ENCODE data around the gene SORCS3.

Gene SORCS3

DNA sequence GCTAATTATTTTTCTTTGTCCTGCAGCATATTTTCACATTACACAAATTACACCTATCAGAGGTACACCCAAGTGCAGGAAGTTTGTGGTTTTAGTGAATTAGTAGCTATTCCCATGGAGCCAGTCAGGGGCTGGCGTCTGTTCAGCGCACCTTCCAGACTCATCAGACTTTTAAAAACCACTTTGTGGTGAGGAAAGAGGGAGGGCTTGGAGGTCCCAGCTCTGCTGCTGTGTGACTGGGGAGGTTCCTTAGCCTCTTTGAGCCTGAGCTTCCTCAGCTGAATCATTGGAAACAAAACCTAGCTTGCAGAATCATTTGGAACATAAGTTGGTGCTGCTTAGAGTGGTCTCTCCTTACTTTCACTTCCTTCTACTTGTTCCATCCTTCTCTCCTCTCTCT, 175.4 kb downstream of the SORCS3 start:
- H3K4me1 ChIP-seq (ENCODE audit: control insufficient read depth, insufficient read depth, low read length), result peaks cover 5% of the 10 kb centered on the region
- H3K27me3 ChIP-seq (ENCODE audit: control insufficient read depth, insufficient read depth, low read length), result no peaks in the 10 kb centered on the region
- H3K4me2 ChIP-seq (ENCODE audit: low read length), result no peak overlapping the region
- no peak overlapping the region for H3K4me3 ChIP-seq (ENCODE audit: low read length)
- no peak overlapping the region for H3K9ac ChIP-seq (ENCODE audit: low read depth, low read length)
- no peaks in the 10 kb centered on the region for H3K9me3 ChIP-seq (replicated peaks; ENCODE audit: low read length)
- no peaks in the 10 kb centered on the region for H3K36me3 ChIP-seq (ENCODE audit: insufficient read depth, low read length)

DNA sequence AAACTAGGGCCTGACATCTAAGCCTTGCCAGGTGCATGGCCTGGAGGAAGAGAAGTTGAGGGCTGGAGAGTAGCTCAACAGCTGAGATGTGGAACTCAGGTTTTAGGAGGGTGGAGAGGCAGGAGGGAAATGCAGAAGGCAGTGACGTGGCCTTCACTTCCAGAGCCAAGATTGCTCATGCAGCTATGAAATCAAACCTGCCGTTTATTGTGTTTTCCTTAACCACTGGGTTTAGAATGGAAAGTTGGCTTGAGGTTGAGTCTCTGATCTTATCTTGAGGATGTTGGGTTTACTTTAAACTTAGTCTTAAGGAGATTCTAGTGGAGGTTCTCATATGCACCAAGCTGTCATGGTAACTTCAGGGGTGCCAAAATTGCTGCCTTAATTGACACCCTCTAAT, 178.6 kb downstream of the SORCS3 start:
- no peak overlapping the region for H3K4me2 ChIP-seq (ENCODE audit: low read length)
- no peak overlapping the region for H3K4me3 ChIP-seq (ENCODE audit: low read length)

DNA sequence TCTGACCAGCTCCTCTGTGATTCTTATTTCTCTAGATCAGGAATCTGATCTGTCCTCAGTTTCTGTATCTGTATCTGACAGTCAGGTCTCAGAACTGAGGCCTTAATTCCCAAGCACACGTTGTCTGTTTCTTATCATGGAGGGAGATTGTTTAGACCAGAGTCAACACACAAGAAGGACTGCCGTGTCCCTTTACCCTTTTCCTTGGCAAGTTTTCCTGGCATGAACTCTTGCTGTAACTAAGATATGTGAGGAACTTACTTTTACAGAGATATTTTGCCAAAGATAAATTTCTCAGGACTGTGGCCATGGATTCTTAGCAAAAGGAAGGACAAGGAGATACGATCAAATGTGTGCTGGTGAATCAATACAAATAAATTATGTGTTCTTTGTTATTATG, 181.0 kb downstream of the SORCS3 start:
- H3K9me3 ChIP-seq (replicated peaks; ENCODE audit: low read length), result no peaks in the 10 kb centered on the region
- H3K36me3 ChIP-seq (ENCODE audit: insufficient read depth, low read length), result no peaks in the 10 kb centered on the region
- no peak overlapping the region for H3K4me3 ChIP-seq (ENCODE audit: low read length)
- no peaks in the 10 kb centered on the region for H3K27me3 ChIP-seq (ENCODE audit: control insufficient read depth, insufficient read depth, low read length)
- no peaks in the 10 kb centered on the region for H3K4me1 ChIP-seq (ENCODE audit: control insufficient read depth, insufficient read depth, low read length)
- H3K9ac ChIP-seq (ENCODE audit: low read depth, low read length), result no peak overlapping the region
- H3K4me2 ChIP-seq (ENCODE audit: low read length), result no peak overlapping the region

More for the DNA sequence above, 178.6 kb downstream of the SORCS3 start:
- Histone ChIP-seq H3K9ac (ENCODE audit: low read depth, low read length) (no peak overlapping the region), H3K9me3 (replicated peaks; ENCODE audit: low read length) (no peaks in the 10 kb centered on the region), H3K36me3 (ENCODE audit: insufficient read depth, low read length) (no peaks in the 10 kb centered on the region), H3K27me3 (ENCODE audit: control insufficient read depth, insufficient read depth, low read length) (no peaks in the 10 kb centered on the region), H3K4me1 (ENCODE audit: control insufficient read depth, insufficient read depth, low read length) (no peaks in the 10 kb centered on the region)

DNA sequence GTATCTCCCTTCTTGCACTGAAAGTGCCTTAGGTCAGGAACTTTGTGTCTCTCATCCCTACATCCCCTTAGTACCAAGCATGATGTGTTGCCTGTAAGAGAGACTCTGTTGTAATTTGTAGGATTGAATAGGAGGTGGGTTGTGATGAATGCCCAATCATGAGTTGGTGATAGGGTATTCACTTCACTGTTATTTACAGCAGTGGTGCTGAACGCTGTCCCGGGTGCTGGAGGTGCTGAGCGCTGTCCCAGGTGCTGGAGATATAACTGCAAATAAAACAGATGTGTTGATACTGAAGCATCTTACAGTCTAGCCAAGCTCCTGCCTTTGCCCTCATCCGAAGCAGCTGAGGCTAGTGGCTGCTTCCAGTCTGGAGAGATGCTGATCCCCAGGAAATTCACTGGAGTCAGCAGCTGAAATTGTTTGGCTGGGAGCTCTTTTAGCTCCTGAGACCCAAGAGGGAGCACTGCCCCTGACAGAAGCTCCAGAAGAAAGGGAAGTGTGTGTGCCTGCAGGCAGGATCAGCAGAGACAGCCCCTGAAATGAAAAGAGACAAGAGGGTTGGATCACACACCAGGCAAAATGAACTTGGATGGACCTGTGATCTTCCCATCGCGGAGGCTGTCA, 183.4 kb downstream of the SORCS3 start:
- Histone ChIP-seq H3K36me3 (ENCODE audit: insufficient read depth, low read length) (no peaks in the 10 kb centered on the region), H3K9ac (ENCODE audit: low read depth, low read length) (no peak overlapping the region), H3K9me3 (replicated peaks; ENCODE audit: low read length) (no peaks in the 10 kb centered on the region), H3K27me3 (ENCODE audit: control insufficient read depth, insufficient read depth, low read length) (no peaks in the 10 kb centered on the region), H3K4me3 (ENCODE audit: low read length) (no peak overlapping the region), H3K4me2 (ENCODE audit: low read length) (no peak overlapping the region), H3K4me1 (ENCODE audit: control insufficient read depth, insufficient read depth, low read length) (no peaks in the 10 kb centered on the region)

DNA sequence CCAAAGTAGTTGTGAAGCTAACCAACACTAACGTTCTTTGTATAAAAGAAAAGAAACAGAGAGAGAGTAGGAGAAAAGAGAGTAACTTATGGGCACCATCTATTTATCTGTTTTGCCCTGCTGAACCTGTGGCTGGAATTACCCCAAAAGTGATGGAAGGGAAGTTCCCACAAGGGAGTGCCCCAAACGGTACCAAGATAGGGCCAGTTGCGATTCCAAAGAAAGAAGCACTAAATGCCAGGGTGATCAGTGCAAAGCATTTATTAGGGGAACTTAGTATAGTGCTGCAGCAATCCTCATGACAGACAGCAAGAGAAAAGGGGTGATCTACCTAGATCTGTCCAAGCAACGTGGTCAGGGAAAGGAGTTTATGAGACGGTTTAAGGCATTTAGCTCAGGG, 190.2 kb downstream of the SORCS3 start:
- no peak overlapping the region for H3K4me2 ChIP-seq (ENCODE audit: low read length)
- H3K4me3 ChIP-seq (ENCODE audit: low read length), result no peak overlapping the region
- H3K36me3 ChIP-seq (ENCODE audit: insufficient read depth, low read length), result no peaks in the 10 kb centered on the region
- H3K4me1 ChIP-seq (ENCODE audit: control insufficient read depth, insufficient read depth, low read length), result no peaks in the 10 kb centered on the region
- no peak overlapping the region for H3K9ac ChIP-seq (ENCODE audit: low read depth, low read length)
- no peaks in the 10 kb centered on the region for H3K9me3 ChIP-seq (replicated peaks; ENCODE audit: low read length)
- H3K27me3 ChIP-seq (ENCODE audit: control insufficient read depth, insufficient read depth, low read length), result no peaks in the 10 kb centered on the region

DNA sequence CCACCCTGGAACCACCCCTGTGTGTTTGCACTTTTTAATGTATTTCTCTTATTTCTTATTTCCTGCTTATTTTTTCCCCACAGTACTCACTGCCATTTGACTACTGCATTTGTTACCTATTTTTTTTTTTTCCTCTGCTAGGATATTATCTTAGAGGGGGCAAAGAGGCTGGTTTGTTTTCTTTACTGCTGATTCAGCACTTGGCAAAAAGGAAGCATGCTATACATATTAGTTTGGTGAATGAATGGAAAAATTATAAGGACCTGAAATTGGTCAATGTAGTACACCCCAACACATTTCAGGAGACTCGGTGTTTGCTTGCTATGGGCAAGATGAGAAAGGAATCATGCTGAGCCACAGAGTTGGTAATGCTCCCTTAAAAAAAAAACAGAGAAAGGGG, 193.5 kb downstream of the SORCS3 start:
- H3K4me2 ChIP-seq (ENCODE audit: low read length), result no peak overlapping the region
- H3K27me3 ChIP-seq (ENCODE audit: control insufficient read depth, insufficient read depth, low read length), result no peaks in the 10 kb centered on the region
- no peak overlapping the region for H3K4me3 ChIP-seq (ENCODE audit: low read length)
- H3K4me1 ChIP-seq (ENCODE audit: control insufficient read depth, insufficient read depth, low read length), result no peaks in the 10 kb centered on the region
- no peaks in the 10 kb centered on the region for H3K36me3 ChIP-seq (ENCODE audit: insufficient read depth, low read length)
- no peak overlapping the region for H3K9ac ChIP-seq (ENCODE audit: low read depth, low read length)
- H3K9me3 ChIP-seq (replicated peaks; ENCODE audit: low read length), result no peaks in the 10 kb centered on the region

DNA sequence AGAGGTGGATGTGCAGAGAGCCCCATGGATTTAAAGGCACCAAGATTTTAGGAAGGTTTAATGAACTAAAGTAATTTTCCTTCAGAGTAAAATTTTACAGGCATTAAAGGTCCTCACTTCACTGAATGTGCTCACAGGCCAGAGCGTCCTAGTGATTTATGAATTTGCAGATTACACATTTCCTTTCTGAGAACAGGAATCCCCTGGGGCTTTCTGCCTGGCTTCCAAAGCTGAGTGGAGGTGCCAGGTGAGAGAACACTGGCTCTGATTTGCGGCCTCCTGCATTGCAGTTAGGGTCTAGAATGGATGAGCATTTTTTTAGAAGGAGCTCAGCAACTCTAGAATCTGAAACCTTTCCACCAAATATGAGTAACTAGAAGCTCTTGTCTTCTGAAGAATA, 194.3 kb downstream of the SORCS3 start:
- Histone ChIP-seq H3K27me3 (ENCODE audit: control insufficient read depth, insufficient read depth, low read length) (no peaks in the 10 kb centered on the region), H3K4me1 (ENCODE audit: control insufficient read depth, insufficient read depth, low read length) (no peaks in the 10 kb centered on the region), H3K9me3 (replicated peaks; ENCODE audit: low read length) (no peaks in the 10 kb centered on the region), H3K36me3 (ENCODE audit: insufficient read depth, low read length) (no peaks in the 10 kb centered on the region), H3K9ac (ENCODE audit: low read depth, low read length) (no peak overlapping the region), H3K4me3 (ENCODE audit: low read length) (no peak overlapping the region), H3K4me2 (ENCODE audit: low read length) (no peak overlapping the region)

- Histone ChIP-seq H3K9ac (ENCODE audit: low read depth, low read length) (no peak overlapping the region), H3K9me3 (replicated peaks; ENCODE audit: low read length) (no peaks in the 10 kb centered on the region), H3K4me2 (ENCODE audit: low read length) (no peak overlapping the region), H3K4me1 (ENCODE audit: control insufficient read depth, insufficient read depth, low read length) (no peaks in the 10 kb centered on the region), H3K4me3 (ENCODE audit: low read length) (no peak overlapping the region), H3K36me3 (ENCODE audit: insufficient read depth, low read length) (no peaks in the 10 kb centered on the region), H3K27me3 (ENCODE audit: control insufficient read depth, insufficient read depth, low read length) (no peaks in the 10 kb centered on the region)
Observed at GRCh38 chr10:104842704-104843103, 201.6 kb downstream of the SORCS3 start.

GRCh38 chr10:104844073-104844472, 203.0 kb downstream of the SORCS3 start:
- Histone ChIP-seq H3K4me2 (ENCODE audit: low read length) (no peak overlapping the region), H3K4me1 (ENCODE audit: control insufficient read depth, insufficient read depth, low read length) (no peaks in the 10 kb centered on the region), H3K9ac (ENCODE audit: low read depth, low read length) (no peak overlapping the region), H3K27me3 (ENCODE audit: control insufficient read depth, insufficient read depth, low read length) (no peaks in the 10 kb centered on the region), H3K9me3 (replicated peaks; ENCODE audit: low read length) (no peaks in the 10 kb centered on the region), H3K36me3 (ENCODE audit: insufficient read depth, low read length) (no peaks in the 10 kb centered on the region), H3K4me3 (ENCODE audit: low read length) (no peak overlapping the region)

DNA sequence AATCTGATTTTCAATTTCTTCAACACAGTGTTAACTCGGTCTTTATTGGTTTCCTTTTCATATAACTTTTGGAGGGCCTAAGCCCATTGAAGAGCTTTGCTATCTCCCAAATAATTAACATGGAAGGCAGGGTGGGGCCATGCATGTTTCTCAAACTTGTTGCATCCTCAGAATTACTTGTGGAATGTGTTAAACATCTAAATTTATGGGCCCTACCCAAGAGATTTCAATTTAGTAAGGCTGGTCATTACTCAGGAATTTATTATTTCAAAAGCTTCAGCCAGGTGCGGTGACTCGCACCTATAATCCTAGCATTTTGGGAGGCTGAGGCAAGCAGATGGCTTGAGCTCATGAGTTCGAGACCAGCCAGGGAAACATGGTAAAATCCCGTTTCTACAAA, 208.9 kb downstream of the SORCS3 start:
- Histone ChIP-seq H3K36me3 (ENCODE audit: insufficient read depth, low read length) (no peaks in the 10 kb centered on the region), H3K4me2 (ENCODE audit: low read length) (no peak overlapping the region), H3K9ac (ENCODE audit: low read depth, low read length) (no peak overlapping the region), H3K27me3 (ENCODE audit: control insufficient read depth, insufficient read depth, low read length) (no peaks in the 10 kb centered on the region), H3K4me3 (ENCODE audit: low read length) (no peak overlapping the region), H3K9me3 (replicated peaks; ENCODE audit: low read length) (no peaks in the 10 kb centered on the region), H3K4me1 (ENCODE audit: control insufficient read depth, insufficient read depth, low read length) (no peaks in the 10 kb centered on the region)

DNA sequence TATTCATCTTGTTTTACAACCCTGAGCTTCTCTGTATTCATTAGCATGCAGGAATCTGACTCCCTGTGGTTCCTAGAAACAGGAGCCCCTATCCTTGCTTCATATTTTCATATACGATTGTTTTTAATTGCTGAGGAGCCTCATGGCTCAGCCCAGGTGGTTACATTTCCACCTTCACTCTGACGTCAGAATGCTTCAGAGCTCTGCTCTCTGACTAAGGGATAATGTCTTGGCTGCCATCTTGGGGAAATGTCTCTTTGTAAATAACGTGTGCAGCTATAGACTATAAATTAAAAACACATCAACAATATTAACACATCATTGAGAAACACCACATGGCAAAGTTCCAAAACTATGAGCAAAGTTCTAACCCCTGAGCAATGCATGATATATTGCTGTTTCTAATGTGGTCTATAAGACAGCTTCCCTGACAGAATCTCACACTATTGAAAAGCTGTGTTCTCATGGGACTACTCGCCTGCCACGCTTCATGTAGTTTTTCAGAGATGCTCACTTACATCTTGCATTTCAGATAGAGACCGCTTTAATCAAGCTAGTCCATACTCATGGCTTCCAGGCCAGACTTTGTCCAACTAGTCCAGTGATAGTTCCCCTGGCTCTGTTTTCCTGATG, 227.0 kb downstream of the SORCS3 start:
- Histone ChIP-seq H3K36me3 (ENCODE audit: insufficient read depth, low read length) (no peaks in the 10 kb centered on the region), H3K4me3 (ENCODE audit: low read length) (no peak overlapping the region), H3K27me3 (ENCODE audit: control insufficient read depth, insufficient read depth, low read length) (no peaks in the 10 kb centered on the region), H3K4me2 (ENCODE audit: low read length) (no peak overlapping the region), H3K9me3 (replicated peaks; ENCODE audit: low read length) (no peaks in the 10 kb centered on the region), H3K4me1 (ENCODE audit: control insufficient read depth, insufficient read depth, low read length) (no peaks in the 10 kb centered on the region), H3K9ac (ENCODE audit: low read depth, low read length) (no peak overlapping the region)

GRCh38 chr10:104872691-104873090, 231.6 kb downstream of the SORCS3 start:
- Histone ChIP-seq H3K9me3 (replicated peaks; ENCODE audit: low read length) (no peaks in the 10 kb centered on the region), H3K9ac (ENCODE audit: low read depth, low read length) (no peak overlapping the region), H3K27me3 (ENCODE audit: control insufficient read depth, insufficient read depth, low read length) (no peaks in the 10 kb centered on the region), H3K4me1 (ENCODE audit: control insufficient read depth, insufficient read depth, low read length) (no peaks in the 10 kb centered on the region), H3K4me3 (ENCODE audit: low read length) (no peak overlapping the region), H3K36me3 (ENCODE audit: insufficient read depth, low read length) (no peaks in the 10 kb centered on the region), H3K4me2 (ENCODE audit: low read length) (no peak overlapping the region)

Measured in skeletal muscle satellite cell (primary cell).